Hepatocyte (in vitro differentiated cells): Measurements from ENCODE around the gene ACKR3. TPM values are rescaled to one million over a fixed set of nuclear protein-coding genes. Genes with fewer than 3 reads are reported as not detected.

Experiments used
- DNase-seq: peaks from one replicate; pipeline ENCODE4 v3.0.0-alpha.2; 2016; ENCODE audit warnings: low spot score
- H2AFZ ChIP-seq: fragments of 200-600 bp; sonication (generic); 2 replicates; pipeline ENCODE4 v1.6.0; 2016; ENCODE audit warnings: antibody characterized with exemption, mild to moderate bottlenecking
- H3K27ac ChIP-seq: fragments of 200-600 bp; sonication (generic); 2 replicates; pipeline ENCODE4 v1.5.1; 2016; ENCODE audit warnings: mild to moderate bottlenecking
- H3K27me3 ChIP-seq: fragments of 200-600 bp; sonication (generic); 2 replicates; pipeline ENCODE4 v1.6.1; 2016
- H3K36me3 ChIP-seq: fragments of 200-600 bp; sonication (generic); replicated peaks from 2 replicates; pipeline ENCODE4 v1.5.1; 2016; ENCODE audit warnings: low read depth; ENCODE audit not compliant: insufficient read depth
- H3K4me1 ChIP-seq: fragments of 200-600 bp; sonication (generic); 2 replicates; pipeline ENCODE4 v1.5.1; 2016; ENCODE audit warnings: mild to moderate bottlenecking, moderate library complexity; ENCODE audit not compliant: insufficient read depth
- H3K4me2 ChIP-seq: fragments of 200-600 bp; sonication (generic); 2 replicates; pipeline ENCODE4 v1.6.0; 2016
- H3K4me3 ChIP-seq: fragments of 200-600 bp; sonication (generic); 2 replicates; pipeline ENCODE4 v1.5.1; 2016; ENCODE audit warnings: mild to moderate bottlenecking
- H3K79me2 ChIP-seq: fragments of 200-600 bp; sonication (generic); 2 replicates; pipeline ENCODE4 v1.6.0; 2017; ENCODE audit warnings: mild to moderate bottlenecking
- H3K9me2 ChIP-seq: fragments of 200-600 bp; sonication (generic); replicated peaks from 2 replicates; pipeline ENCODE4 v1.6.0; 2017; ENCODE audit warnings: mild to moderate bottlenecking; ENCODE audit not compliant: insufficient read depth
- H3K9me3 ChIP-seq: fragments of 200-600 bp; sonication (generic); 2 replicates; pipeline ENCODE4 v1.5.1; 2016; ENCODE audit warnings: low read depth, mild to moderate bottlenecking
- H4K20me1 ChIP-seq: fragments of 200-600 bp; sonication (generic); 2 replicates; pipeline ENCODE4 v1.6.0; 2016; ENCODE audit warnings: mild to moderate bottlenecking; ENCODE audit not compliant: insufficient read depth, poor library complexity, severe bottlenecking
- EZH2 ChIP-seq: fragments of 200-600 bp; sonication (generic); IDR thresholded peaks from 2 replicates; pipeline ENCODE4 v1.6.1; 2016; ENCODE audit warnings: antibody characterized with exemption, mild to moderate bottlenecking, borderline replicate concordance
- EZH2phosphoT487 ChIP-seq: fragments of 200-600 bp; sonication (generic); IDR thresholded peaks from one replicate; pipeline ENCODE4 v1.6.1; 2018; ENCODE audit warnings: antibody characterized with exemption, mild to moderate bottlenecking, low read depth, moderate library complexity; ENCODE audit not compliant: unreplicated experiment, severe bottlenecking
- WGBS: methylation state at CpG from one replicate; pipeline ENCODE4 v1.1.6; 2016; ENCODE audit warnings: low lambda C conversion rate; ENCODE audit errors: missing lambda C conversion rate; 5-methylcytosine and 5-hydroxymethylcytosine counted together
- polyA plus RNA-seq: library from polyadenylated mRNA; unstranded; fragments of >200 nt; fragmentation: Nextera tagmentation; extraction: Ambion mirVana; gene quantifications from 2 replicates; pipeline ENCODE4 v1.2.1, GENCODE V29; 2016
- total RNA-seq: library from RNA; depleted of rRNA; stranded (reverse); fragments of >200 nt; gene quantifications from 2 replicates; pipeline ENCODE4 v1.2.3, GENCODE V29; 2014
- TF ChIP-seq, protein P1 (sequence below): fragments of 200-600 bp; sonication (generic); IDR thresholded peaks from 2 replicates; pipeline ENCODE4 v1.5.1; 2016; ENCODE audit warnings: antibody characterized with exemption, mild to moderate bottlenecking; ENCODE audit not compliant: poor library complexity

Gene ACKR3
- total and polyA plus RNA-seq, 2 experiments from 2014 or later = 49.5 to 58.9 TPM

DNA sequence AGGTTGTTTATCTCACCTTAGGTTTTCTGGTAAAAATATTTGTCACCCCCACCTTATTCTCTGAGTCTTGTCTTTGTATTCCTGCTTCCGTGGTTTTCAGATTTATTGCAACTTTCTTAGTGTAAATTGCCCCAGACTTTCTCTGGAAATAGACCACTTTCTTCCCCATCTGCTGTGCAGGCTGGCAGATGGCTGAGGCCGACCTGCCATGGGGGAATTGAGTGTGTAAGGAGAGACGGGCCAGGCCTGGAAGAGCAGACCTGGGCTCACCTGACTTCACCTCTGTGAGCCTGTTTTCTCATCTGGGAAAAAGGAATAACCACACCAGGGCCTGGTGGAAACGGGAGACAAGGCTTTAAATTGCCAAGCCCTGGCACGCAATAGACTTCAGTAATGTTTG lies 44.9 kb downstream of the ACKR3 start:
- Histone ChIP-seq H3K79me2 (no peaks in the 10 kb centered on the region), H3K9me2 (no peaks in the 10 kb centered on the region), H3K4me1 (no peaks in the 10 kb centered on the region), H3K27me3 (peaks cover 5% of the 10 kb centered on the region), H3K27ac (no peak overlapping the region), H3K36me3 (no peaks in the 10 kb centered on the region), H3K4me3 (no peak overlapping the region), H3K9me3 (no peaks in the 10 kb centered on the region), H3K4me2 (no peak overlapping the region), H2AFZ (no peak overlapping the region), H4K20me1 (no peaks in the 10 kb centered on the region)
- DNase-seq = no peak
- 74% methylated on average over 5 of the region's 5 CpGs for WGBS
- TF ChIP-seq EZH2 (no peak), EZH2phosphoT487 (no peak)
- TF ChIP-seq, protein P1, sequence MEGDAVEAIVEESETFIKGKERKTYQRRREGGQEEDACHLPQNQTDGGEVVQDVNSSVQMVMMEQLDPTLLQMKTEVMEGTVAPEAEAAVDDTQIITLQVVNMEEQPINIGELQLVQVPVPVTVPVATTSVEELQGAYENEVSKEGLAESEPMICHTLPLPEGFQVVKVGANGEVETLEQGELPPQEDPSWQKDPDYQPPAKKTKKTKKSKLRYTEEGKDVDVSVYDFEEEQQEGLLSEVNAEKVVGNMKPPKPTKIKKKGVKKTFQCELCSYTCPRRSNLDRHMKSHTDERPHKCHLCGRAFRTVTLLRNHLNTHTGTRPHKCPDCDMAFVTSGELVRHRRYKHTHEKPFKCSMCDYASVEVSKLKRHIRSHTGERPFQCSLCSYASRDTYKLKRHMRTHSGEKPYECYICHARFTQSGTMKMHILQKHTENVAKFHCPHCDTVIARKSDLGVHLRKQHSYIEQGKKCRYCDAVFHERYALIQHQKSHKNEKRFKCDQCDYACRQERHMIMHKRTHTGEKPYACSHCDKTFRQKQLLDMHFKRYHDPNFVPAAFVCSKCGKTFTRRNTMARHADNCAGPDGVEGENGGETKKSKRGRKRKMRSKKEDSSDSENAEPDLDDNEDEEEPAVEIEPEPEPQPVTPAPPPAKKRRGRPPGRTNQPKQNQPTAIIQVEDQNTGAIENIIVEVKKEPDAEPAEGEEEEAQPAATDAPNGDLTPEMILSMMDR = no peak

DNA sequence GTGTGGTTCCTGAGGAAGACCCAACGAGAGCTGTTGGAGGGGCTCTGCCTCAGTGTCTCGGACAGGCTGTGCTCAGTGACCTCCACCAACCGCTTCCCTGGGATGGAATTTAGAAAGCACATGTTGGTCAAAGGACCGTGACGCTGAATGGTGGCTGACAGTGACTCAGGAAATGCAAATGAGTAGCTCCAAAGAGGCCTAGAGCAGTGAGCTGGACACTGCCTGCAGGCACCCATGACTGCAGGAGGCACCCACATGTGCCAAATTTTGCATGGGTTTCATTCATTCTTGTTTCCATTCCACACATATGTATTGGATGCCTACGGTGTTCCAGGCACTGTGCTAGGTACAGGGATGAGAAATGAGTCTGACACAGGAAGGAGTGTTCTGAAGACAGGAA lies 46.4 kb downstream of the ACKR3 start:
- no peak for DNase-seq
- TF ChIP-seq, protein P1 = no peak
- TF ChIP-seq EZH2 = no peak
- no peak for TF ChIP-seq EZH2phosphoT487
- WGBS = 98% methylated on average over 6 of the region's 6 CpGs
- no peak overlapping the region for H3K4me3 ChIP-seq
- no peak overlapping the region for H3K4me2 ChIP-seq
- H3K27ac ChIP-seq = no peak overlapping the region
- H3K9me3 ChIP-seq = no peaks in the 10 kb centered on the region
- no peak overlapping the region for H2AFZ ChIP-seq
- H3K27me3 ChIP-seq = peaks cover 5% of the 10 kb centered on the region
- H3K79me2 ChIP-seq = no peaks in the 10 kb centered on the region
- H3K36me3 ChIP-seq = no peaks in the 10 kb centered on the region
- no peaks in the 10 kb centered on the region for H3K4me1 ChIP-seq
- no peaks in the 10 kb centered on the region for H3K9me2 ChIP-seq
- H4K20me1 ChIP-seq = no peaks in the 10 kb centered on the region

DNA sequence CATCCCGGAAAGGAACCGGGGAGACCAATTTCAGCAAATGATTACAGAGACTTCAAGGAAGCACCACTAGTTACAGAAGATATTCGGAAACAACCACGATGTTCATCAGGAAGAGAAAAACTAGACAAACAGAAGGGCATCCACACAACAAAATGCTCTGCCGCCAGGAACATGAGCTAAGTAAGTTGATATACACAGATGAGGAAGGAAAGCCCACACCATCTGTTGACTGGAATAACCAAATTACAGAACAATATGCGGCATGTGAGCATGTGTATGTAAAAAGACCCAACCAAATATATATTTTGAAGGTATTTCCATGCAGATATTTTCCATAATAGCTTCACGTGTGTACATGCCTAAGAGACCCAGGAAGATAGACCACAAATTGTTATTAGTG lies 47.0 kb downstream of the ACKR3 start:
- Histone ChIP-seq H4K20me1 (no peaks in the 10 kb centered on the region), H3K4me1 (no peaks in the 10 kb centered on the region), H3K4me3 (no peak overlapping the region), H3K27ac (no peak overlapping the region), H3K27me3 (peaks cover 5% of the 10 kb centered on the region), H2AFZ (no peak overlapping the region), H3K36me3 (no peaks in the 10 kb centered on the region), H3K9me3 (no peaks in the 10 kb centered on the region), H3K79me2 (no peaks in the 10 kb centered on the region), H3K4me2 (no peak overlapping the region), H3K9me2 (no peaks in the 10 kb centered on the region)
- 93% methylated on average over 7 of the region's 7 CpGs for WGBS
- TF ChIP-seq EZH2phosphoT487 (no peak), EZH2 (no peak)
- TF ChIP-seq, protein P1 = no peak
- DNase-seq = no peak

DNA sequence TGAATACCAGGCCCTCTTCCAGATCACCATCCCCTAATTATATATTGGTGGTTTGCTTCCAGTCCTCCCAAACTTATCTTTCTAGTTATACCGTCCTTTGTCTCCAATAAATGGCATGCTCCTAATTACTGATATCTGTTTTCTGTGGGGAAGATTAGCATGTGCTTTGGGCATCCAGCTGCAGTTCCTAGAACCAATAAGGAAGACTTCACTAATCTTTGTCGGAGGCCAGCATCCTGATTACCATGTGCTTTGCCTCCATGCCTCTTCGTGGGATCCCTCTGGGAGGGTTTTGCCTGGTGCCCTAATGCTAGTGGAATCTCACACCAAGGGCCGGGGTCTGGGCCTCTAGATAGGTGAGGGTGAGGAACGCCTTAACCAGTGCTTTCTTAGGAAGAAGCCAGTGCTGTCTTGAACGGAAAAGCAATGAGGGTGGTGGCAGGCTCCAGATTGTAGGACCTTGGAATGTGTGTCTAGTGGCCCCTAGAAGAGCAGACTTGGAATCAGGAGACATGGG lies 47.7 kb downstream of the ACKR3 start:
- WGBS = 60% methylated on average over 6 of the region's 6 CpGs
- H3K4me1 ChIP-seq = no peaks in the 10 kb centered on the region
- no peak overlapping the region for H3K27ac ChIP-seq
- no peak overlapping the region for H3K4me2 ChIP-seq
- H3K36me3 ChIP-seq = no peaks in the 10 kb centered on the region
- no peaks in the 10 kb centered on the region for H3K9me2 ChIP-seq
- no peaks in the 10 kb centered on the region for H3K9me3 ChIP-seq
- no peak overlapping the region for H3K4me3 ChIP-seq
- H3K79me2 ChIP-seq = no peaks in the 10 kb centered on the region
- H3K27me3 ChIP-seq = peaks cover 5% of the 10 kb centered on the region
- no peak overlapping the region for H2AFZ ChIP-seq
- H4K20me1 ChIP-seq = no peaks in the 10 kb centered on the region
- no peak for DNase-seq
- TF ChIP-seq EZH2 = no peak
- TF ChIP-seq, protein P1 = no peak
- no peak for TF ChIP-seq EZH2phosphoT487
